SU-DHL-6 (cell line): ENCODE results near the gene NFIX.

Source experiments
- H2AFZ ChIP-seq: fragments of 200-600 bp; sonication (generic); 2 replicates; pipeline ENCODE4 v1.6.1; 2014; ENCODE audit warnings: low read depth, mild to moderate bottlenecking, moderate library complexity, mixed read lengths, antibody characterized with exemption, low read length; ENCODE audit not compliant: severe bottlenecking
- H3F3A ChIP-seq: fragments of 200-600 bp; shearing (Covaris generic); 2 replicates; pipeline ENCODE4 v1.6.0; 2016; ENCODE audit warnings: antibody characterized with exemption, mild to moderate bottlenecking; ENCODE audit not compliant: insufficient read depth
- H3K27ac ChIP-seq: fragments of 200-600 bp; sonication (generic); 2 replicates; pipeline ENCODE4 v1.5.1; 2016; ENCODE audit warnings: low read depth, mild to moderate bottlenecking, low read length, moderate library complexity, mixed read lengths
- H3K27me3 ChIP-seq: fragments of 200-600 bp; sonication (generic), shearing (Covaris generic); 2 replicates; pipeline ENCODE4 v1.6.0; 2014; ENCODE audit warnings: mild to moderate bottlenecking, low read length
- H3K36me3 ChIP-seq: fragments of 200-600 bp; sonication (generic); 2 replicates; pipeline ENCODE4 v1.6.1; 2014; ENCODE audit warnings: mild to moderate bottlenecking, low read length, mixed read lengths
- H3K4me2 ChIP-seq: fragments of 300-600, 200-600 bp; shearing (Covaris generic), sonication (generic); 2 replicates; pipeline ENCODE4 v1.6.0; 2014; ENCODE audit warnings: low read length, low read depth, mild to moderate bottlenecking; ENCODE audit not compliant: poor library complexity, severe bottlenecking
- H3K4me3 ChIP-seq: fragments of 200-600 bp; sonication (generic); 2 replicates; pipeline ENCODE4 v1.5.1; 2014; ENCODE audit warnings: antibody characterized with exemption, low read length, mild to moderate bottlenecking, mixed read lengths; ENCODE audit not compliant: insufficient read depth, poor library complexity, severe bottlenecking
- H3K79me2 ChIP-seq: fragments of 200-600 bp; sonication (generic); 2 replicates; pipeline ENCODE4 v1.6.1; 2014; ENCODE audit warnings: mild to moderate bottlenecking, low read length, moderate library complexity; ENCODE audit not compliant: insufficient read depth
- H3K9ac ChIP-seq: fragments of 200-600 bp; sonication (generic); 2 replicates; pipeline ENCODE4 v1.7.0; 2014; ENCODE audit warnings: mild to moderate bottlenecking, low read length
- H3K9me2 ChIP-seq: fragments of 200-600 bp; sonication (generic); replicated peaks from 2 replicates; pipeline ENCODE4 v1.6.1; 2014; ENCODE audit warnings: low read length; ENCODE audit not compliant: insufficient read depth
- H3K9me3 ChIP-seq: fragments of 200-600 bp; sonication (generic); 2 replicates; pipeline ENCODE4 v1.6.1; 2014; ENCODE audit warnings: low read length, mixed read lengths; ENCODE audit not compliant: insufficient read depth
- H4K20me1 ChIP-seq: fragments of 200-600 bp; sonication (generic); 2 replicates; pipeline ENCODE4 v1.6.1; 2014; ENCODE audit warnings: low read depth, mild to moderate bottlenecking, antibody characterized with exemption, low read length, moderate library complexity, mixed read lengths
- EZH2phosphoT487 ChIP-seq: fragments of 200-600 bp; sonication (generic), shearing (Covaris generic); conservative IDR thresholded peaks from 2 replicates; pipeline ENCODE4 v1.6.1; 2018; ENCODE audit warnings: mild to moderate bottlenecking, antibody characterized with exemption, low read length, moderate library complexity, mixed read lengths
- TF ChIP-seq, protein P1 (sequence below): fragments of 200-600 bp; sonication (generic); IDR thresholded peaks from one replicate; pipeline ENCODE4 v1.5.1; 2017; ENCODE audit warnings: antibody characterized with exemption, mild to moderate bottlenecking, low read length, moderate library complexity; ENCODE audit not compliant: insufficient read depth, poor library complexity, severe bottlenecking

Gene NFIX

DNA sequence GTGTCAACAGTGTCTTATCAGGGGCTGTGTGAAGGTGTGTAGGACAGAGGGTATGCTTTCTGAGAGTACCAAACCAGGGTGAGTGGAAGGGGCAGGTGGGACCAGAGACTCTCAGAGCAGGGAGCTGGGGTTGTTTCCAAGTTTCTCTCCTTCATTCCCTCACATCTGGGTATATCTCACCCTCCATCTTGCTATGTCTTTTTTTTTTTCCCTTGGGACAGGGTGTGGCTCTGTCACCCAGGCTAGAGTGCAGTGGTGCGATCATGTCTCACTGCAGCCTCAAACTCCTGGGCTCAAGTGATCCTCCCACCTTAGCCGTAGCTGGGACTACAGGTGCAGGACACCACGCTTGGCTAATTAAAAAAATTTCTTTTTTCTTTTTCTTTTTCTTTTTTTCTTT, 15.3 kb upstream of the NFIX start:
- H3K4me2 ChIP-seq = no peak overlapping the region
- no peaks in the 10 kb centered on the region for H3K36me3 ChIP-seq
- H3K27me3 ChIP-seq = no peaks in the 10 kb centered on the region
- no peak overlapping the region for H3K4me3 ChIP-seq
- H3K9me2 ChIP-seq = no peaks in the 10 kb centered on the region
- no peaks in the 10 kb centered on the region for H3F3A ChIP-seq
- H3K9me3 ChIP-seq = no peaks in the 10 kb centered on the region
- no peaks in the 10 kb centered on the region for H4K20me1 ChIP-seq
- H3K79me2 ChIP-seq = no peaks in the 10 kb centered on the region
- no peak overlapping the region for H3K9ac ChIP-seq
- no peak overlapping the region for H3K27ac ChIP-seq
- no peak overlapping the region for H2AFZ ChIP-seq
- TF ChIP-seq, protein P1, sequence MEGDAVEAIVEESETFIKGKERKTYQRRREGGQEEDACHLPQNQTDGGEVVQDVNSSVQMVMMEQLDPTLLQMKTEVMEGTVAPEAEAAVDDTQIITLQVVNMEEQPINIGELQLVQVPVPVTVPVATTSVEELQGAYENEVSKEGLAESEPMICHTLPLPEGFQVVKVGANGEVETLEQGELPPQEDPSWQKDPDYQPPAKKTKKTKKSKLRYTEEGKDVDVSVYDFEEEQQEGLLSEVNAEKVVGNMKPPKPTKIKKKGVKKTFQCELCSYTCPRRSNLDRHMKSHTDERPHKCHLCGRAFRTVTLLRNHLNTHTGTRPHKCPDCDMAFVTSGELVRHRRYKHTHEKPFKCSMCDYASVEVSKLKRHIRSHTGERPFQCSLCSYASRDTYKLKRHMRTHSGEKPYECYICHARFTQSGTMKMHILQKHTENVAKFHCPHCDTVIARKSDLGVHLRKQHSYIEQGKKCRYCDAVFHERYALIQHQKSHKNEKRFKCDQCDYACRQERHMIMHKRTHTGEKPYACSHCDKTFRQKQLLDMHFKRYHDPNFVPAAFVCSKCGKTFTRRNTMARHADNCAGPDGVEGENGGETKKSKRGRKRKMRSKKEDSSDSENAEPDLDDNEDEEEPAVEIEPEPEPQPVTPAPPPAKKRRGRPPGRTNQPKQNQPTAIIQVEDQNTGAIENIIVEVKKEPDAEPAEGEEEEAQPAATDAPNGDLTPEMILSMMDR = no peak
- TF ChIP-seq EZH2phosphoT487 = no peak

DNA sequence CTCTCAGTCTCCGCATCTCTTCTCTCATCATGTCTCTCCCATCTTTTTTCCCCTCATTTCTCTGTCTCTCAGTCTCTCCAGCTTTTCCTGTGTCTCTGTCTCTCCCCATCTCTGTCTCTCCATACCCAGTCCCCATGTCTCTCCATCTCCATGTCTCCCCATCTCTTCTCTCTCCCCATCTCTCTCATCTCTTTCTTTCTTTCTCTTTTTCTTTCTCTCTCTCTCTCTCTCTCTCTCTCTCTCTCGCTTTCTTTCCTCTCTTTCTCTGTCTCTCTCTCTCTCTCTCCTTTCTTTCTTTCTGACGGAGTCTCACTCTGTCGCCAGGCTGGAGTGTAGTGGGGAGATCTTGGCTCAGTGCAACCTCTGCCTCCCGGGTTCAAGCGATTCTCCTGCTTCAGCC, 12.6 kb upstream of the NFIX start:
- Histone ChIP-seq H4K20me1 (no peaks in the 10 kb centered on the region), H3K36me3 (no peaks in the 10 kb centered on the region), H3K4me2 (no peak overlapping the region), H3K9me2 (no peaks in the 10 kb centered on the region), H3K4me3 (no peak overlapping the region), H3K9ac (no peak overlapping the region), H3K9me3 (no peaks in the 10 kb centered on the region), H3K27ac (no peak overlapping the region), H3K79me2 (no peaks in the 10 kb centered on the region), H2AFZ (no peak overlapping the region), H3F3A (no peaks in the 10 kb centered on the region), H3K27me3 (no peaks in the 10 kb centered on the region)
- no peak for TF ChIP-seq EZH2phosphoT487
- TF ChIP-seq, protein P1 = no peak

DNA sequence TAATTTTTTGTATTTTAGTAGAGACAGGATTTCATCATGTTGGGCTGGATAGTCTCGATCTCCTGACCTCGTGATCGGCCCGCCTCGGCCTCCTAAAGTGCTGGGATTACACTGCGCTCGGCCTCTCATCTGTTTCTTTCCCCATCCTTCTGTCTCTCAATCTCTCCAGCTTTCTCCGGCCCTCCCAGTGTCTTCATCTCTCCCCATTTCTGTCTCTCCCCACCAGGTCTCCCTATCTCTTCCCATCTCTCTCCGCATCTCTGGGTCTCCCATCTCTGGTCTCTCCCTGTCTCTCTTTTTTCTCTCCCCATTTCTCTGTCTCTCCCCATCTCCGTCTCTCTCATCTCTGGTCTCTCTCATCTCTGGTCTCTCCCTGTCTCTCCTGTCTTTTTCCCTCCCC, 12.2 kb upstream of the NFIX start:
- Histone ChIP-seq H4K20me1 (no peaks in the 10 kb centered on the region), H3K9ac (no peak overlapping the region), H3K9me3 (no peaks in the 10 kb centered on the region), H3K36me3 (no peaks in the 10 kb centered on the region), H3K4me3 (no peak overlapping the region), H3K9me2 (no peaks in the 10 kb centered on the region), H3K4me2 (peak overlapping the region; percentile 36), H3F3A (no peaks in the 10 kb centered on the region), H3K27ac (no peak overlapping the region), H3K79me2 (no peaks in the 10 kb centered on the region), H2AFZ (no peak overlapping the region), H3K27me3 (no peaks in the 10 kb centered on the region)
- TF ChIP-seq, protein P1 = no peak
- no peak for TF ChIP-seq EZH2phosphoT487
